Measurements from ENCODE around the gene ZNF485.
"Not testable (repeated sequence)": the region's sequence is repeated elsewhere in the genome, so short reads cannot be mapped to it uniquely, and the experiment has no call there.

- TF ChIP-seq CTCF (conservative IDR thresholded peaks at IDR 0.05; ENCODE audit: low read depth, low read length); EZH2 (IDR thresholded peaks at IDR 0.05; ENCODE audit: low read length, unreplicated experiment): not testable (repeated sequence)
These were observed 19.5 kb upstream of the ZNF485 start for GRCh38 chr10:43586730-43587115.

All from PC-3 (cell line).